Measurements from ENCODE around the gene HSF2BP.
"Not testable (repeated sequence)": the region's sequence is repeated elsewhere in the genome, so short reads cannot be mapped to it uniquely, and the experiment has no call there.

Gene HSF2BP

GRCh38 chr21:43597540-43598250 lies 61.6 kb downstream of the HSF2BP start:
- DNase-seq (ENCODE audit: low read depth) = no peak

- DNase-seq (ENCODE audit: low read depth) = no peak
Measured at GRCh38 chr21:43597052-43597451, 62.2 kb downstream of the HSF2BP start.

- DNase-seq (ENCODE audit: low read depth) = no peak
Measured at GRCh38 chr21:43596616-43597015, 62.7 kb downstream of the HSF2BP start.

- not testable (repeated sequence) for DNase-seq (ENCODE audit: low read depth)
Measured at GRCh38 chr21:43595769-43596168, 63.5 kb downstream of the HSF2BP start.

GRCh38 chr21:43593078-43593477 lies 66.2 kb downstream of the HSF2BP start:
- DNase-seq (ENCODE audit: low read depth) = no peak

- DNase-seq (ENCODE audit: low read depth) = no peak
Measured at GRCh38 chr21:43591571-43591970, 67.7 kb downstream of the HSF2BP start.

GRCh38 chr21:43590194-43590593 lies 69.1 kb downstream of the HSF2BP start:
- DNase-seq (ENCODE audit: low read depth) = no peak

- no peak for DNase-seq (ENCODE audit: low read depth)
Measured at GRCh38 chr21:43588957-43589356, 70.3 kb downstream of the HSF2BP start.

GRCh38 chr21:43585924-43586413 lies 73.3 kb downstream of the HSF2BP start:
- DNase-seq (ENCODE audit: low read depth) = no peak

GRCh38 chr21:43585514-43585913 lies 73.8 kb downstream of the HSF2BP start:
- no peak for DNase-seq (ENCODE audit: low read depth)

GRCh38 chr21:43581453-43581852 lies 77.8 kb downstream of the HSF2BP start:
- no peak for DNase-seq (ENCODE audit: low read depth)

- no peak for DNase-seq (ENCODE audit: low read depth)
Measured at GRCh38 chr21:43578677-43579303, 80.5 kb downstream of the HSF2BP start.

GRCh38 chr21:43575473-43575844 lies 83.8 kb downstream of the HSF2BP start:
- no peak for DNase-seq (ENCODE audit: low read depth)

- no peak for DNase-seq (ENCODE audit: low read depth)
Measured at GRCh38 chr21:43574741-43575472, 84.4 kb downstream of the HSF2BP start.

GRCh38 chr21:43573921-43574320 lies 85.4 kb downstream of the HSF2BP start:
- no peak for DNase-seq (ENCODE audit: low read depth)

- DNase-seq (ENCODE audit: low read depth) = no peak
Measured at GRCh38 chr21:43572446-43572845, 86.8 kb downstream of the HSF2BP start.

- DNase-seq (ENCODE audit: low read depth) = no peak
Measured at GRCh38 chr21:43571976-43572375, 87.3 kb downstream of the HSF2BP start.

- DNase-seq (ENCODE audit: low read depth) = not testable (repeated sequence)
Measured at GRCh38 chr21:43570195-43570594, 89.1 kb downstream of the HSF2BP start.

GRCh38 chr21:43562451-43562850 lies 96.8 kb downstream of the HSF2BP start:
- DNase-seq (ENCODE audit: low read depth) = not testable (repeated sequence)

- not testable (repeated sequence) for DNase-seq (ENCODE audit: low read depth)
Measured at GRCh38 chr21:43540561-43540960, 118.7 kb downstream of the HSF2BP start.

- DNase-seq (ENCODE audit: low read depth) = not testable (repeated sequence)
Measured at GRCh38 chr21:43522495-43523131, 136.7 kb downstream of the HSF2BP start.

GRCh38 chr21:43517701-43518100 lies 141.6 kb downstream of the HSF2BP start:
- not testable (repeated sequence) for DNase-seq (ENCODE audit: low read depth)

Measured in activated T-cell treated with anti-CD3 and anti-CD28 coated beads for 48 hours (primary cell).